Muscle layer of duodenum (tissue), 2 donors: Measurements from ENCODE around the gene TBX2.

ENCODE experiments used
- H3K27ac ChIP-seq: one replicate; pipeline ENCODE4 v1.7.0; 2013; ENCODE audit warnings: mild to moderate bottlenecking, low read length
- H3K27me3 ChIP-seq: one replicate; pipeline ENCODE4 v1.7.0; 2013; ENCODE audit warnings: low read depth, mild to moderate bottlenecking, control low read depth, low read length
- H3K36me3 ChIP-seq, 2 donors: one replicate each; pipeline ENCODE4 v1.7.0; 2013; ENCODE audit warnings: low read length in 2 of 2, control low read depth in 1 of 2, mild to moderate bottlenecking in 1 of 2; ENCODE audit not compliant: insufficient read depth in 2 of 2, control insufficient read depth in 1 of 2
- H3K4me1 ChIP-seq, 2 donors: one replicate each; pipeline ENCODE4 v1.7.0; 2013; ENCODE audit warnings: low read length in 2 of 2, mild to moderate bottlenecking in 2 of 2, control low read depth in 1 of 2, moderate library complexity in 1 of 2; ENCODE audit not compliant: insufficient read depth in 2 of 2, control insufficient read depth in 1 of 2
- H3K4me3 ChIP-seq, 2 donors: one replicate each; pipeline ENCODE4 v1.7.0; 2013; ENCODE audit warnings: low read length in 2 of 2, low read depth in 1 of 2, mild to moderate bottlenecking in 1 of 2
- H3K9me3 ChIP-seq, 2 donors: one replicate each; pipeline ENCODE4 v1.7.0; 2013; ENCODE audit warnings: low read length in 2 of 2, control low read depth in 1 of 2, mild to moderate bottlenecking in 1 of 2; ENCODE audit not compliant: control insufficient read depth in 1 of 2
- donor health status: healthy.

TBX2 gene

GRCh38 chr17:61371606-61372005 is 28.0 kb upstream of the TBX2 start:
- Histone ChIP-seq H3K27ac (no peak overlapping the region), H3K4me1 (no peaks in the 10 kb centered on the region), H3K4me3 (no peak overlapping the region), H3K9me3 (no peaks in the 10 kb centered on the region), H3K27me3 (no peaks in the 10 kb centered on the region), H3K36me3 (peaks cover 0 to 7% of the 10 kb centered on the region in 2 donors)

- Histone ChIP-seq H3K4me1 (no peaks in the 10 kb centered on the region), H3K27me3 (no peaks in the 10 kb centered on the region)
Measured at GRCh38 chr17:61372436-61372835, 27.2 kb upstream of the TBX2 start.

GRCh38 chr17:61376931-61377838 is 22.5 kb upstream of the TBX2 start:
- no peaks in the 10 kb centered on the region for H3K27me3 ChIP-seq
- H3K4me3 ChIP-seq = no peak overlapping the region
- no peak overlapping the region for H3K27ac ChIP-seq

More at GRCh38 chr17:61372436-61372835, 27.2 kb upstream of the TBX2 start:
- H3K4me3 ChIP-seq = no peak overlapping the region
- no peak overlapping the region for H3K27ac ChIP-seq
- H3K36me3 ChIP-seq = peaks cover 0 to 7% of the 10 kb centered on the region in 2 donors
- no peaks in the 10 kb centered on the region for H3K9me3 ChIP-seq

GRCh38 chr17:61378658-61379456 is 20.8 kb upstream of the TBX2 start:
- H3K4me3 ChIP-seq = no peak overlapping the region
- no peak overlapping the region for H3K27ac ChIP-seq
- no peaks in the 10 kb centered on the region for H3K4me1 ChIP-seq
- H3K9me3 ChIP-seq = no peaks in the 10 kb centered on the region
- H3K36me3 ChIP-seq = no peaks in the 10 kb centered on the region
- no peaks in the 10 kb centered on the region for H3K27me3 ChIP-seq

More at GRCh38 chr17:61376931-61377838, 22.5 kb upstream of the TBX2 start:
- Histone ChIP-seq H3K9me3 (no peaks in the 10 kb centered on the region), H3K36me3 (no peaks in the 10 kb centered on the region), H3K4me1 (no peaks in the 10 kb centered on the region)

- no peak overlapping the region for H3K27ac ChIP-seq
- no peak overlapping the region for H3K4me3 ChIP-seq
- no peaks in the 10 kb centered on the region for H3K27me3 ChIP-seq
- no peaks in the 10 kb centered on the region for H3K4me1 ChIP-seq
- no peaks in the 10 kb centered on the region for H3K36me3 ChIP-seq
- H3K9me3 ChIP-seq = no peaks in the 10 kb centered on the region
Measured at GRCh38 chr17:61379457-61380216, 20.0 kb upstream of the TBX2 start.

- H3K4me1 ChIP-seq = no peaks in the 10 kb centered on the region
- H3K9me3 ChIP-seq = no peaks in the 10 kb centered on the region
- H3K27ac ChIP-seq = no peak overlapping the region
- no peak overlapping the region for H3K4me3 ChIP-seq
- H3K27me3 ChIP-seq = no peaks in the 10 kb centered on the region
- no peaks in the 10 kb centered on the region for H3K36me3 ChIP-seq
Measured at GRCh38 chr17:61380217-61380835, 19.3 kb upstream of the TBX2 start.

GRCh38 chr17:61380836-61381525 is 18.7 kb upstream of the TBX2 start:
- H3K27me3 ChIP-seq = no peaks in the 10 kb centered on the region
- H3K4me1 ChIP-seq = no peaks in the 10 kb centered on the region
- H3K4me3 ChIP-seq = no peak overlapping the region
- H3K9me3 ChIP-seq = no peaks in the 10 kb centered on the region
- no peaks in the 10 kb centered on the region for H3K36me3 ChIP-seq
- H3K27ac ChIP-seq = no peak overlapping the region

- no peaks in the 10 kb centered on the region for H3K36me3 ChIP-seq
- no peaks in the 10 kb centered on the region for H3K9me3 ChIP-seq
- no peak overlapping the region for H3K4me3 ChIP-seq
- H3K4me1 ChIP-seq = no peaks in the 10 kb centered on the region
- H3K27me3 ChIP-seq = no peaks in the 10 kb centered on the region
- H3K27ac ChIP-seq = no peak overlapping the region
Measured at GRCh38 chr17:61381537-61381936, 18.1 kb upstream of the TBX2 start.

- Histone ChIP-seq H3K9me3 (no peaks in the 10 kb centered on the region), H3K27ac (no peak overlapping the region), H3K36me3 (no peaks in the 10 kb centered on the region), H3K4me1 (no peaks in the 10 kb centered on the region), H3K4me3 (no peak overlapping the region), H3K27me3 (no peaks in the 10 kb centered on the region)
Measured at GRCh38 chr17:61382796-61383688, 16.6 kb upstream of the TBX2 start.
